NCI-H1417 (cell line): ENCODE measurements around the gene HTRA3.

Experiments used
- DNase-seq, 3 experiments: peaks; one replicate each; lab custom pipeline; 2025; lab: John Stamatoyannopoulos, UW

The HTRA3 gene

DNA sequence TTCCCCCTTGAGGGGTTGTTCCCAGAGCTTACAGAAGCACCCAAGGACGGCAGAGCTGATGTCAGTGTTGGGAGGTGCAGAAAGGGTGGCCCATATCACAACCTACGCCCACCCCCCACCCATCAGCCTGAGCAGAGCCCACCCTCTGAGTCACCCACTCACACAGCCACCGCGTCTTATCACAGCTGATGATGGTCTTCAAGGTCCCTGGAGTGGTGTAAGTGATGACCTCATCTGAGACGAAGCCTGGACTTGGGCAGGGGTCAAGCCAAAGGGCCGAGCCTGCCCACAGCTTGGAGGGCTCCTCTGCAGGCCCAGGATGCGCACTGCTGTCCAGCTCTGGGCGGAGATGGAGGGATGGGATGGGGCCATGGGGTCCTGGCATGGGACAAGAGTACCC, 3.0 kb upstream of the HTRA3 start:
- no peak for DNase-seq

DNA sequence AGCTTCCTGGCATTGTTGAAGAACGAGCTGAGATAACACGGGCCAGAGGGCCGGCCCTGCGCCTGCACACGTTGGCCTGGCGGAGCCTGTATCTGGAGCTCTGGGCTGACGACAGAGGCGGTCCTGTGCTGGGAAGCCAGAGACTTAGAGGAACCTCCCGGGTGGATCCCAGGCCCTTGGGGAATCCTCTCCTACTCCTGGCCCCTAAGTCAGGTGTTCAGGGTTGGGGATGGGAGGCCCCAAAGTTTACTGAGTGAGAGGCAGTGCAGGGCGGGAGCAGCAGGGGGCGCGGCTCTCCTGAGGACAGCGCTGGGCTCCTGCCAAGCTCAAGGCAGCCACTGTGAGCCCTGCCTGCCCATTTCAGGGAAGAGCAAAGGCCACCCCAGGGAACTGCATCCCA, 2.5 kb upstream of the HTRA3 start:
- DNase-seq = no peak

DNA sequence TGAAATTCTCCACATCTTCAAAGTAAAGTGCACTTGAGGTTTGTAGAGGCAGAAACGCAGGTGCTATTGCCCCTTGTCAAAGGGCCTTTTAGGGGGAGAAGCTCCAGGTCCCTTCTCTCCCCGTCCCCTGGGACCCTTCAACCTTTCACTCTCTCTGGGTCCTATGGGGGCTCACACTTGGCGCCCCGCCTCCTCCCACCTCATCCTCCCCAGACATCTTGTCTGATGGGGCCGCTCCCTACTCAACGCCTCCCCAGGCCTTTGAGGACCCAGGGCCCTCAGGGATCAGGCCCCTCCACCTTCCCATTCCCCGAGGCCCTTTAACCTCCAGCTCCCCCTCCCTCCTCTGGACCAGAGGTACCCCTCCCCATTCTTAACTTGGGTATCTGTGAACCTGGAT, 1.3 kb upstream of the HTRA3 start:
- DNase-seq = no peak

DNA sequence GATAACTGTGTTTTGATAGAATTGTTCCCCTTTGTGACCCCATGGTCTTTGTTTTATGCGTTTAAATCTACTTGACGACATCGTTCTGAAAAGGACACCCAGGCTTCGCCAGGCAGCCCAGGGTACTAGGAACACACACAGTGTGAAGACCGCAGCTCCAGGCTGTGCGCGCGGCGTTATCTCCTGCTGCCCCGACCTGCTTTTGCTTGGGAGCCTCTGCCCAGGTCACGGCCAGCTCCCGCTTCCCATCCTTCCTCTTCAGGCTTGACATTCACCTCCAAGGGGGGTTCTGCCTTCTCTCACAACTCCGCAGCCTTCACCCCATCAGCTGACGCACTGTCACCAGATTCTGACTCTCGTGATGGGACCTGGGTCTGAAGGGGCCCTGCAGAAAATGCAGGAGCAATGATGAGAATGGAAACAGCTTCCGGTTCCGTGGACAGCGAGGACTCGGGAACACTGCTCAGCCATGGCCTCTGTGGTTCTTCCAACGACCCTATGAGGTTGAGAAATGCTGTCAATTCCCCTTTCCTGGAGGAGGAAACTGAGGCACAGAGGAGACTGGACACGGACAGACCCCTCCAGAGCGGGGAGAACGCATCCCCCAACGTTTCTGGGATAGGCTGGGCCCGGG, 536 bp upstream of the HTRA3 start:
- no peak for DNase-seq

DNA sequence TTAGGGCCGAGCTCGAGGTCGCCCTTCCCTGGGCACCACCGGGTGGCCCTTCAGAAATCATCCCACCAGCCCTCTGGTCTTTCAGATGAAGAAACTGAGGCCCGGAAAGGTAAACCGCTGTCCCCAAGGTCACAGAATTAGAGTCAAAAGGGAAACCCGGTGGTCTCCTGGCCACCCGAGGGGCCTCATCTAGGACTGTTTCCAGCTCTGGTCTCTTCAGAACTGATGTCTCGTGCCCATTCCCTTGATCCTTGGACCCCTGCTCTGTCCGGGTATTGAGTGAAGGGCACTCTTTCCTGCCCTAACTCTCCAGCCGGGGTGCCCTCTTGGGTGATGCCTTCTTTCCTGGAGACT, 841 bp downstream of the HTRA3 start:
- no peak for DNase-seq

DNA sequence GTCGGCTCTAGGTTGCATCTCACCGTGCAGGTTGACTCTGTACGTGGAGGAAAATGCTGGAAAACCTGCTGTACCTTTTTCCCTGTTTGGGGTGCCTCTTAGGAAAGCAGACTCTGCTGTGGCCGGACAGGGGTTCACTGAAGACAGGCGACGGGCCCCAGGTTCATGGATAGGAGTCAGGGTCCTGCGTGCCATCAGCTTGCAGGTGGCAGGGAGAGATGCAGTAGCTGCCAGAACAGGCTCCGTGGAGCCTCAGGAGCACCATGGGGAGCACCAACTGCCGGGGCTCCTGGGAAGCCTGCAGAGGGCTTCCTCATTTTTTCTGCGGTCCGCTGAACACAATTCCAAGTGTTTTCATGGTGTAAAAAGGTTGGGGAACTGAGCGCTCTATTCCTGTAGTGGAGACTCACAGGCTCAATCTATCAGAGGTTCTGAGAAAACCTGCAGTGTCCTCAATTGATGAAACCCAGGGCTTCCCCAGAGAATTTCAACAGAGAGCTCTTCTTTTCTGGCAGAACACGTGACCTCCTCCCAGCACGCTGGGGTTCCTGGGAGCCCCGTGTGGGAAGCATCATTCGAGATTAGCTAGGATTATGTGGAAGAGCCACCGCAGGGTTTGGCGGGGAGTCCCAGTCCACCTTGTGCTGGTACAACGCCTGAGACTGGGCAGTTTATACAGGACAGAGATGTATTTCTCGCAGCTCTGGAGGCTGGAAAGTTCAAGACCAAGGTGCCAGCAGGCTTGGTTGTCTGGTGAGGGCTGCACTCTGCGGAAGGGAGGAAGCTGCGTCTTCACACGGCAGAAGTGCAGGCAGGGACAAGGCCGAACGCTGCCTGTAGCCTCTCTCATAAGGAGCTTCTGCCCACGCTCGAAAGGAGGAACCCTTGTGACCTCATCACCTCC, 1.6 kb downstream of the HTRA3 start:
- DNase-seq = no peak

DNA sequence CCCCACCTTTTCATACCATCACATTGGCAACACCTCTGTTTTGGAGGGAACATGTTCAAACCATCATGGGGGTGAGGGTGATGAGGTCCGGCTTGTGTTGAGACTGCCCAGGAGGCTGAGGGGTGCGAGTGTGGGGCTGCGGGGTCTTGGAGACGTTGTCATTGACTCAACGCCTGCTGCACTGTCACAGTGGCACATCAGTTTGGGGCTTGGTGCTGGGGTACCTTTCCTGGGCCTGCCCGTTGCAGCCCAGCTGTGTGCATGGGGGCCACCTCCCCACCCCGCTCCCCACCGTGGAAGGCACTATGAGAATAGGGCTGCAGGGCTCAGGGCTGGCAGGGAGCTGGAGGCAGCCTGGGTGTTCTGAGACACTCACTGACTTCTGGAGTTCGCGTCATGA, 2.3 kb downstream of the HTRA3 start:
- no peak for DNase-seq

DNA sequence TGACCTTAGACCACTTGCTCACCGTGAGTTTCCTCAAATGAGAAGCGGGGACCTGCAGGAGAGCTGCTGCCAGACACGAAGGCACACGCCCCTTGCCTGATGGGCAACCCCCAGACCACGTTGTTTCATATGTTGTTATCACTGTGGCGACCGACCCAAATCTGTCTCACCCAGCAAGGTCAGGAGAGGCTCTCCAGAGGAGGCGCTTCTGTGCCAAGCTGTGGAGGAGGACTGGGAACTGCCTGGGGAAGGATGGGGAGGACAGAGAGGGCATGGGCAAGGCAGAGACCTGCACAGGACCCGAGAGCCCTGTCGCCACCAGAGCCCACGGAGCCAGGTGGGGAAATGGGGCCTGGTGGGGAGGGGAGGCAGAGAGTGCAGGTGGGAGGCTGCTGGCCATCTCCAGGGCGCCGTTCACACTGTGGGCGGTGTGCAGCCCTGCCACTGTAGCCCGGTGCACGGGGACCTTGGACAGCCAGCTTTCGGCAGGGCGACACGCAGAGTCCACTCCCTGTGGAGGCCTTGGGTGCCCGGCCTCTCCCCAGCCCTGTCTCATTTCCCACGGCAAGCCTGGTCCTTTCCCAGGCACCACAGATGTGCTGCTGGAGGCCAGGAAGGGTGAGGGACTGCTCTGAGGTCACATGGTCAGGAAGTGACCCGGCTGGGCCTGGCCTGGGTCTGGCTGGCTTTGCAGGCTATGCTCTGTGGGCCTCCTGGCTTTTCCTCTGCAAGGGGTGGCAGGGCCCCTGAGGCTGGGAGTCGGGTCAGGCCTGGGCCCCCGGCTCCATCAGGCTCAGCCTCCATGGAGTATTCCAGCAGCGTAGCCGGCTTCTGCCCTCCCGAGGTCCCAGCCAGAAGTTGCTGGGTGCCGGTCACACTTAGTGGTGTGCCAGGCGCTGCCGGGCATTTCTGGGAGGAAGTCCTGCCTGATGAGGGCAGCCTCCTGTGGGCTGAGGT, 3.2 kb downstream of the HTRA3 start:
- no peak for DNase-seq

DNA sequence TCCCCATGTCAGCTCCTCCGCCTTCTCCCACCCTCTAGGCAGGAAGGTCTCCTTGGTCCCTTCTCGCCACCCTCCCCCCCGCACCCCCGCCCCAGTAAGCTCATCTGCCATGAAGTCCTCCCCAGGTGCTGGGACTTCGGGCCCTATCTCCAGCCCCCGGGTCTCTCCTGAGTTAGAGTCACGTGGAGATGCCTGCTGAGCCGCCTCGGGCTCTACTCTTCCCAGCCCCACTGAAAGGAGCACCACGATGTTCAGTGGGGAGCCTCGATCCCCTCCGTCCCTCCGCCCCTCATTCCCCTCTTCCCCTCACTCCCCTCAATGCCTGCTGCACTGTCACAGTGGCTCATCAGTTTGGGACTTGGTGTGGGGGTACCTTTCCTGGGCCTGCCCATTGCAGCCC, 3.9 kb downstream of the HTRA3 start:
- no peak for DNase-seq

DNA sequence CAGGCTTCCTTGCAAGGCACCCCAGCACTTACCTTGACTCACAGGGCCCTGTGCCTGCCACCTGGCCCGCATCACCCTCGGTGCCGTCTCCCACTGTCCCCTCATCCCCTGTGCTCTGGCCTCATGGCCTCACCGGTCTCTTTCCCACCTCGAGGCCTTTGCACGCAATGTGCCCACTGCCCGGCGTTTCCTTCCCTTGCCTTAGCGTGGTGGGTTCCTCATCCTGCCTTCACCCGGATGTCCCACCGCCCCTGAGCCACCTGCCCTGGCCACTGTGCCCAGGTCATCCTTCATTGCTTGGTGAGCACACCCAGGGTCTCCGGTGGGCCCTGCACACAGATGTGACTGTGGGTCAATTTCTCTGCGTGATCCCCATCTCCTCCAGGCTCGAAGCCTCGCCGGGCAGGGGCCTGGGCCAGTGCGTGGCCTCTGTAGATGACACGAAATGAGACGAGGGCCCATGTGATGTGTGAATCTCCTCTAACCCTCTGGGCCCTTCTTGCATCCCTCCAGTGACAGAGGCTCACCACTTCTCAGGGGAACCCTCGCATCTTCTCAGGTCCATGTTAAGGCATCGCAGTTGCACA, 4.6 kb downstream of the HTRA3 start:
- no peak for DNase-seq

DNA sequence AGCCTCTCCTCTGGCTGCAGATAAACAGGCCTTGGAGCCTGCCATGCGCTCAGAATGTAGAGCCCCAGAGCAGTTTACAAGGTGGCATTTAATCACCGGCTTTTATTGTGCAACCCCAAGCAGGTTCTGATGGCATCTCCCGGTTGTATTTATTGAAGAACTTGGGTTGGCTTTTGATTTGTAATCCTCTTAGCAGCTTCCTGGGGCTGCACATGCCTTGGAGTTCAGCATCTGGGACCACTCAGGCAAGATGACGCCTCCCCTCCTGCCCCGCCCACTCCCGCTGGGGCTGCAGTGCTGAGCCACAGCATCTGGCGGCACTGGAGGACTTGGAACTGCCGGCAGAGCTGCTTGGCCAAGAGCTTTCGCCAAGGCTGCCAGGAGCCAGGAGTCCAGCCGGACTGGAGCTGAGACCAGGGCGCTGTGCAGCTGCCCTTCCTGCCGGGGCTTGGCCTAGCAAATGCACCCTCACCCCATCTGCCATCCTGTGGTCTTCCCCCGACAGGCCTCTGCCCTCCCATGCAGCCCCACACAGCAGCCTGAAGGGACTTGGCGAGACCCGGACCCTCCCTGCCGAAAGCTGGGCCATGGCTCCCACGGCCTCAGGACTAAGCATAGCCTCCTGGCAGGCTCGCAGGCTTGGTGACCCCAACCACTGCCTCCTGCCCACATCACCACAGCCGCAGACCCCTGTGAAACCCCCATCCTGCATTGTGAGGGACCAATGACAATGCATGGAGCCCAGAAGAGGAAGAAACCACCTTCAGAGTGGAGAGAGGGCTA, 5.4 kb downstream of the HTRA3 start:
- DNase-seq = peak in 1 of 3 experiments; percentile 29

DNA sequence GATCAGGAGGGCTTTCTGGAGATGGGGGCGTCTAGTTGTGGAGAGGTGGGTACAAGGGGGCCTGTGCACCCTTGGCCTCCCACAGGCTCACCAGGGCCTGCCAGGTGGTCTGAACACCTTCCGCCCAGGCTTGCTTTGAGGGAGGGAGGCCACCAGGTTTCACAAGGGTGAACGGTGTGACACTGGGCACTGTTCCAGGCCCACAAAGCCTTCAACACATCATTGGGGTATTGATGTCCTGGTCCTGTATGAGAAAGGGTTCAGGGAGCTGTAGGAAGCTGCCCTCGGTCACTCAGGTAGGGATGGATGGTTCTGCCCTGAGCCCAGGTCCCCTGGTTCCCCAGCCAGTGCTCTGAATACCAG, 6.0 kb downstream of the HTRA3 start:
- no peak for DNase-seq

DNA sequence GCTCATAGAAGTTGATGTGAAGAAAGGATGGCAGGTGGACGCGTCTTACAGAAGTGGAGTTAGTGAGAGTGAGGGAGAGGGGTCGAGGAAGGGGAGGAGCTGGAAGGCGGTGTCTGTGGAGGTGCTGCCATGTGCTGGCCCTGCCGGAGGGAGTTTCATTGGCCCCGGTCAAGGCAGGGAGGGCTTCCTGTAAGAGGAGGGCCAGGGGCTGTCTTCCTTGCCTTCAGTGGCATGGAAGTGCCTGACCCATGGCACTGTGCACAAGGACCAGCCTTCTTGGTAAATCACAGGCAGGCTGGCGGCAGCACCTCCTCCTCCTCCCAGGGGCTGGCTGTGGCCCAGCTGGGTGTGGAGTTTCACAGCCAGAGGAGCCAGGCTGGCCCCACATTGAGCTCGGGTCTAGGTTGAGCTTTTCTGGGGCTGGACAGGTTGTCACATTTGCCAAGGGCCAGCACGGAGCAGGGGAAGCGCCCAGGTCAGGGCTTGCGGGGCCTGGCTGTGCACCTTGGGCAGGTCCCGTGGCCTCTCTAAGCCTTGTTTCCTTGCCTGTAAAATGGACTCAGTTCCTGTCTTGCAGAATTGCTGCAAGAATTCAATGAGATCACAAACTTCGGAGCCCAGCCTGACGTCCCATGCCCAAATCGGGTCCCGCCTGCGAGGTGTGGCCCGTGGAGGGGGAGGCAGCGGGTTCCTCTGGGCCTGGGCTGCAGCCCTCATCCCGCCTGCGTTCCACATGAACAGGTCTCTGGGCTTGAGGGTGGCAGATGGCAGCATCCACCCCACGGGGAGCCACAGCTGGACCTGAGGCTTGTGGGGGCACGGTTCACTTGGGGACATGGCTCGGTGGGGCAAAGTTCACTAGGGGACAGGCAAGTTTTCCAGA, 7.0 kb downstream of the HTRA3 start:
- no peak for DNase-seq

DNA sequence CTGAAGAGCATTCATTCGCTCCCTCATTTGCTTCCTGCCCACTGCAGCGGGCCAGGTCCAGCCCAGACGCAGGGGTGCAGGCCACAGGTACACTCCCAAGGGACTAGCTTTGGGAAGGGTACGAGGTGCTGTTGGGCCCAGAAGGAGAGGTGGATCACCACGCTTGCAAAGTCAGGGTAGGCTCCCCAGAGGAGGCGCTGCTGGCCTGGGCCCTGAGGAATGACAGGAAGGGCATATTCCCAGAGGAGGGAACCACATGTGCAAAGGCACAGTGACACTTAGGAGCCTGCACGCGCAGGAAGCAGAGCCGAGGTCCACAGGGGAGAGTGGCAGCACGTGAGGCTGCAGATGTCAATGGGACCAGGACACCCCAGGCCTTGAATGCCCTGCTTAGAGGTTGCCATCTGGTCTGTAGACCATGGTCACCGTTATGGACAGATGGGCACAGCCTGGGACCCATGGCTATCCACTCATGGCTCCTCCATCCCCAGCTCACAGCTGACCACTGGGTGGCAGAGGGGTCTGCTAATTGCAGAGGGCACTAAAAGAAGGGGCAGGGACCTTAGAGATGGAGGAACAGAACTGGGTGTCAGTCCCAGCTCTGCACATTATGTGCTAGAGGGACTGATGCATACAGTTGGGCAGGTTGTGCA, 7.9 kb downstream of the HTRA3 start:
- no peak for DNase-seq

DNA sequence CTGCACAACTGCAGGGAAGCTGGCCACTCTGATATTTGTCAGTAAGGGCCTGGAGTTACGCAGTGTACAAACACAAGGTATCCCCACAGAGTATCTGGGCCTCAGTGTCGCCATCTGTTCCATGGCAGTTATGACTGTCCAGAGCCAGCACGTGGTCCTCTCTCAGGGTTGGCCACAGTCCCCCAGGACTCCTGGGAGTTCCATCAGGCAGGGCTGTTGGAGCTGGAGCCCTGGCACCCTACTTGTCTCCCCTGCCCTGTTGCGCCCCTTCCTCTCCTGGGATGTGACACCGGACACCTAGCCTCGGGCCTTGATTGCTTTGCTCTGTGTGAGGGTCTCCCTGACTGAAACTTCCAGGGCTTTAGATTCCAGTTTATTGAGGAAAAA, 8.4 kb downstream of the HTRA3 start:
- no peak for DNase-seq

DNA sequence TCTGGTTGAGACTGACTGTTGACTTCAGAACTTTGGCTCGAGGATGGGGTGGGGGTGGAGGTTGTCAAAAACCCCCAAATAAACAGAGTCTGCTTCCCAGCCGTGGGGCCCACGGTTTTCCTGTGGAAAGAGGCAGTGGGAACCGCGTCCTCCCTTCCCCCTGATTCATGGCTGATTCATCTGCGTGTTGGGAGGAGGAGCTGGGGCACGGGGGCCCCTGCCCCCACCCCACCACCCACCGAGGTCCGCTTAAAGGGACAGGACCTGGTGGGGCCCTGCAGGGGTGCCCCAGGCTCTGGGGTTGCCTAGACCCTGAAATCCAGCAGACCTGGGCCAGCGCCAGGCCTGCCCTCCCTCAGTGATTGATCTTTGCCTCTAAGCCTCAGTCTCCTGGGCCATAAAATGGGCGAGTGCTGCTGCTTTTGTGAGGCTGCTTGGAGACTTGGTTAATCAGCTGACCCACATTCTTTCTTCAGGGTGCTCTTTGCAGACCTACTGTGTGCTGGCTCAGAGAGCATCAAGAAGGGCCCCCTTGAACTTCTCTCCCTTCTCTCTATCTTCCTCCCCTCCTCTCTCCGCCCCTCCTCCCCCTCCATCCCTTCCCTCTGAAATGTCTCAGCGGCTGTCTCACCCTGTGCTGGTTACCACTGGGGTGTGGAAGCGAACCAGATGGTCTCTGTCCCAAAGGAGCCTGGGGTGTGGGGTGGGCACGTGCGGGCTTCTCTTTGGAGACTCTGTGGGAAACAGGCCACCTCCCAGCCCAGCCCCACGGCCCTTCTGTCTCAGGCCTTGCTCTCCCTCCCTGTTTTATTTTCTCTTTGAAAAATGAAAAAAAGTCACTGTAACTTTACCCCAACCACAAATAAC, 9.1 kb downstream of the HTRA3 start:
- no peak for DNase-seq

DNA sequence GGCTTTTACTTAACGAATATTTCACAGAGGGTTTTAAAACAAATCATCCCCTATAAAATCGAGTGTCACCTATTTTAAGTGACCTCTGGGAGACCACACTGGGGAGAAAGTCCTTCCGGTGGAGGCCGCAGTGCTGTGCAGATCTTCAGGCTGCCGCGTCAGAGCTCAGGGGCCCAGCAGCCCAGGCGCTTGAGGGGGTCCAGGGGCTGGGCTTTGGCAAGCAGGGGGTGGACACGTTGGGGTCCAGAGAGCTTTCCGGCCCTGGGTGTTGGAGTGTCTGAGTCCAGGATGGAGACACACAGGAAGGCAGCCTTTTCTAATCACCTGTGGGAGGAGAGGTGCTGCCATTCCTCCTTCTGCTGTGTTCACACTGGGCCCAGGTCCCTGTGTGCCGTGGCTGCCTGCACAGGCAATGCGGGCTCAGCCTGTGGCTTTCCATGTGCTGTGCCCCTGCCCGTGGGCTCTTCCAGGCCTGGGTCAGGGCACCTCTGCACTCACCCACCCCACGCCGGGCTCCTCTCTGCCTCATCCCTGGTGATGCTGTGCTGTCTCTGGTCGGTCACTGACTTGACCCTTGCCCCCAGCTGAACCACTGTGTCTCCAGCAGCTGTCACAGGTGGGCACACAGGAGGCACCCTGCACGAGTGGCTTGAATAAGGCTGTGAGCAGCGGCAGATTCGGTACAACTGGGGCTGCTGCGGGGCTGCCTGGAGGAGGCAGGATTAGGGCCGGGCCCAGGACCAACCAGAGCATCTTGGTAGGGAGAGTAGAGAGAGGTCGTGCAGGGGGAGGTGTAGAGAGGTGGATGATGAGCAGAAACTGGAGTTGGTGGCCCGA, 10.0 kb downstream of the HTRA3 start:
- no peak for DNase-seq
